H9 (cell line): ENCODE data around the gene CEBPZ. TPM values are rescaled to one million over a fixed set of nuclear protein-coding genes. Genes with fewer than 3 reads are reported as not detected.

Experiments
- DNase-seq: peaks from one replicate; pipeline ENCODE4 v3.0.0-alpha.2; 2017
- H2AFZ ChIP-seq: one replicate; pipeline ENCODE4 v1.6.1; 2013; ENCODE audit warnings: mild to moderate bottlenecking, low read length, control low read depth, moderate library complexity
- H2AK5ac ChIP-seq: 2 replicates; pipeline ENCODE4 v1.6.1; 2013; ENCODE audit warnings: low read length, control low read depth, mixed read lengths; ENCODE audit not compliant: insufficient read length
- H2BK120ac ChIP-seq: one replicate; pipeline ENCODE4 v1.6.1; 2013; ENCODE audit warnings: low read depth, mild to moderate bottlenecking, low read length, control low read depth, inconsistent platforms; ENCODE audit not compliant: poor library complexity, severe bottlenecking
- H2BK12ac ChIP-seq: 2 replicates; pipeline ENCODE4 v1.6.1; 2013; ENCODE audit warnings: low read length, control low read depth, mixed read lengths, low read depth; ENCODE audit not compliant: insufficient read length
- H2BK15ac ChIP-seq: 2 replicates; pipeline ENCODE4 v1.6.1; 2013; ENCODE audit warnings: low read depth, low read length, control low read depth
- H2BK20ac ChIP-seq: one replicate; pipeline ENCODE4 v1.6.1; 2013; ENCODE audit warnings: low read depth, mild to moderate bottlenecking, low read length, control low read depth, inconsistent platforms; ENCODE audit not compliant: poor library complexity, severe bottlenecking
- H2BK5ac ChIP-seq: 2 replicates; pipeline ENCODE4 v1.6.1; 2013; ENCODE audit warnings: low read length, control low read depth, mixed read lengths; ENCODE audit not compliant: insufficient read length
- H3K14ac ChIP-seq: 2 replicates; pipeline ENCODE4 v1.6.1; 2013; ENCODE audit warnings: low read length, control low read depth; ENCODE audit not compliant: insufficient read depth
- H3K18ac ChIP-seq: 2 replicates; pipeline ENCODE4 v1.6.1; 2013; ENCODE audit warnings: low read depth, mild to moderate bottlenecking, mixed read lengths, low read length, control low read depth; ENCODE audit not compliant: insufficient read length
- H3K23ac ChIP-seq: 2 replicates; pipeline ENCODE4 v1.6.1; 2013; ENCODE audit warnings: low read length, control low read depth, mixed read lengths, low read depth; ENCODE audit not compliant: insufficient read length
- H3K23me2 ChIP-seq: 2 replicates; pipeline ENCODE4 v1.6.1; 2013; ENCODE audit warnings: low read depth, mild to moderate bottlenecking, mixed read lengths, low read length, control low read depth; ENCODE audit not compliant: insufficient read length, poor library complexity, severe bottlenecking
- H3K27ac ChIP-seq: 2 replicates; pipeline ENCODE4 v1.5.1; 2013; ENCODE audit warnings: low read length, control low read depth, mixed read lengths, low read depth; ENCODE audit not compliant: insufficient read length
- H3K27me3 ChIP-seq: 2 replicates; pipeline ENCODE4 v1.6.1; 2013; ENCODE audit warnings: low read length, control low read depth, inconsistent platforms; ENCODE audit not compliant: insufficient read depth
- H3K4ac ChIP-seq: 2 replicates; pipeline ENCODE4 v1.6.1; 2013; ENCODE audit warnings: low read depth, mild to moderate bottlenecking, control low read depth, inconsistent platforms, low read length, moderate library complexity
- H3K4me1 ChIP-seq: 2 replicates; pipeline ENCODE4 v1.6.1; 2013; ENCODE audit warnings: low read length, control low read depth, inconsistent platforms; ENCODE audit not compliant: insufficient read depth
- H3K4me2 ChIP-seq: 2 replicates; pipeline ENCODE4 v1.6.1; 2013; ENCODE audit warnings: low read length, control low read depth, mixed read lengths; ENCODE audit not compliant: insufficient read length, insufficient read depth
- H3K56ac ChIP-seq: 2 replicates; pipeline ENCODE4 v1.6.1; 2013; ENCODE audit warnings: low read depth, mild to moderate bottlenecking, mixed read lengths, low read length, control low read depth; ENCODE audit not compliant: insufficient read length
- H3K79me1 ChIP-seq: 2 replicates; pipeline ENCODE4 v1.6.1; 2013; ENCODE audit warnings: low read depth, mild to moderate bottlenecking, moderate library complexity, low read length, control low read depth, inconsistent platforms; ENCODE audit not compliant: insufficient read depth, poor library complexity, severe bottlenecking
- H3K79me2 ChIP-seq: 2 replicates; pipeline ENCODE4 v1.6.1; 2013; ENCODE audit warnings: low read length, control low read depth, inconsistent platforms; ENCODE audit not compliant: insufficient read depth
- H3K9ac ChIP-seq: 2 replicates; pipeline ENCODE4 v1.6.1; 2013; ENCODE audit warnings: low read length, control low read depth, mixed read lengths; ENCODE audit not compliant: insufficient read length; ENCODE audit errors: extremely low read depth
- H3K9me3 ChIP-seq: one replicate; pipeline ENCODE4 v1.6.1; 2013; ENCODE audit warnings: low read depth, low read length, inconsistent platforms; ENCODE audit not compliant: control insufficient read depth
- H3T11ph ChIP-seq: one replicate; pipeline ENCODE4 v1.6.1; 2013; ENCODE audit warnings: mild to moderate bottlenecking, low read length, control low read depth, inconsistent platforms
- H4K20me1 ChIP-seq: one replicate; pipeline ENCODE4 v1.6.1; 2013; ENCODE audit not compliant: control insufficient read depth, insufficient read length, insufficient read depth
- H4K5ac ChIP-seq: 2 replicates; pipeline ENCODE4 v1.6.1; 2013; ENCODE audit warnings: low read depth, mild to moderate bottlenecking, mixed read lengths, low read length, control low read depth; ENCODE audit not compliant: insufficient read length
- H4K8ac ChIP-seq: replicated peaks from 2 replicates; pipeline ENCODE4 v1.6.1; 2013; ENCODE audit warnings: low read length, control low read depth, mixed read lengths, low read depth; ENCODE audit not compliant: insufficient read length
- H4K91ac ChIP-seq: 2 replicates; pipeline ENCODE4 v1.6.1; 2013; ENCODE audit warnings: low read depth, mild to moderate bottlenecking, moderate library complexity, mixed read lengths, low read length, control low read depth; ENCODE audit not compliant: insufficient read length
- H3K27ac Mint-ChIP-seq, 3 experiments: 2 replicates in 2 of 3; 3 replicates in 1 of 3; pipeline ENCODE4 v1.8.0; 2020 to 2021; ENCODE audit warnings: mixed read lengths in 3 of 3, mild to moderate bottlenecking in 1 of 3, moderate library complexity in 1 of 3
- H3K27me3 Mint-ChIP-seq: 2 replicates; pipeline ENCODE4 v1.8.0; 2021; ENCODE audit warnings: low read depth, mild to moderate bottlenecking, moderate library complexity, mixed read lengths
- H3K36me3 Mint-ChIP-seq, 3 experiments: 2 replicates in 2 of 3; 3 replicates in 1 of 3; pipeline ENCODE4 v1.8.0; 2020 to 2021; ENCODE audit warnings: low read depth in 3 of 3, mixed read lengths in 3 of 3; ENCODE audit not compliant: insufficient read depth in 1 of 3
- H3K4me1 Mint-ChIP-seq, 2 experiments: 2 replicates each; pipeline ENCODE4 v1.8.0; 2020; ENCODE audit warnings: mixed read lengths in 2 of 2
- H3K4me3 Mint-ChIP-seq, 2 experiments: 2 replicates in 1 of 2; 3 replicates in 1 of 2; pipeline ENCODE4 v1.8.0; 2020 to 2021; ENCODE audit warnings: mild to moderate bottlenecking in 2 of 2, mixed read lengths in 2 of 2, moderate library complexity in 1 of 2
- H3K9me3 Mint-ChIP-seq, 2 experiments: 2 replicates in 1 of 2; 3 replicates in 1 of 2; pipeline ENCODE4 v1.8.0; 2020; ENCODE audit warnings: mild to moderate bottlenecking in 2 of 2, mixed read lengths in 2 of 2, moderate library complexity in 1 of 2
- CTCF ChIP-seq: fragments of 200-600 bp; sonication (generic); conservative IDR thresholded peaks from 3 replicates; pipeline ENCODE4 v1.8.0; 2021; ENCODE audit warnings: antibody characterized with exemption, mild to moderate bottlenecking
- WGBS: extraction: QIAGEN DNeasy Blood & Tissue Kit; methylation state at CpG from one replicate; pipeline ENCODE4 v1.1.7; 2013; ENCODE audit warnings: missing lambda C conversion rate, low lambda C conversion rate, mixed read lengths; ENCODE audit not compliant: insufficient read length; ENCODE audit errors: extremely low coverage; 5-methylcytosine and 5-hydroxymethylcytosine counted together
- total RNA-seq: library from RNA; stranded (reverse); gene quantifications from 2 replicates; pipeline ENCODE4 v1.2.1, GENCODE V29; 2021

The CEBPZ gene
- total RNA-seq, 1 experiment from 2014 or later = 281 TPM

GRCh38 chr2:37228788-37229187 lies 2.6 kb downstream of the CEBPZ start:
- Histone ChIP-seq H3K56ac (no peak overlapping the region), H3K4ac (no peak overlapping the region), H2AK5ac (no peak overlapping the region), H3K9ac (peak overlapping the region; percentile 6), H3K23me2 (peaks cover 18% of the 10 kb centered on the region), H3T11ph (no peak overlapping the region), H3K18ac (no peak overlapping the region), H2AFZ (no peak overlapping the region), H2BK12ac (no peak overlapping the region), H3K79me1 (no peaks in the 10 kb centered on the region), H4K20me1 (no peaks in the 10 kb centered on the region), H3K4me1 (peaks cover 6% of the 10 kb centered on the region; the same call in 1 of the 2 replicates), H4K91ac (no peak overlapping the region), H2BK20ac (no peak overlapping the region), H3K4me2 (no peak overlapping the region), H4K8ac (no peak overlapping the region), H2BK15ac (no peak overlapping the region), H3K9me3 (no peaks in the 10 kb centered on the region), H2BK5ac (no peak overlapping the region), H3K14ac (no peak overlapping the region), H3K79me2 (peaks cover 52% of the 10 kb centered on the region), H4K5ac (no peak overlapping the region), H3K23ac (no peak overlapping the region), H2BK120ac (no peak overlapping the region), H3K27me3 (no peaks in the 10 kb centered on the region), H3K27ac (no peak overlapping the region)
- DNase-seq = no peak
- Mint-ChIP-seq H3K27ac (peak overlapping the region in 1 of 3 experiments; percentile 99; a peak in 3 of 7 replicates), H3K4me1 (peaks cover 50 to 59% of the 10 kb centered on the region in 2 experiments), H3K9me3 (no peaks in the 10 kb centered on the region), H3K4me3 (no peak overlapping the region; a peak in 3 of 5 replicates), H3K36me3 (peaks cover 26 to 54% (median 49%) of the 10 kb centered on the region in 3 experiments; a peak in 6 of 7 replicates), H3K27me3 (no peaks in the 10 kb centered on the region)
- no CpG with 5 or more reads among the region's 3 CpGs for WGBS
- TF ChIP-seq CTCF = no peak
